Tibial nerve (tissue), 4 donors: Measurements from ENCODE around the gene PPP4R3A. TPM values are rescaled to one million over a fixed set of nuclear protein-coding genes. Genes with fewer than 3 reads are reported as not detected.
"Not testable (repeated sequence)": the region's sequence is repeated elsewhere in the genome, so short reads cannot be mapped to it uniquely, and the experiment has no call there.

Source experiments
- DNase-seq, 2 donors: peaks; one replicate each; pipeline ENCODE4 v3.0.0-alpha.2; 2019; ENCODE audit warnings: low spot score in 2 of 2
- H3K27ac ChIP-seq, 4 donors: fragments of 200-600 bp; sonication (generic) in 3 of 4; one replicate each; pipeline ENCODE4 v1.5.1; 2017 to 2019; ENCODE audit warnings: mild to moderate bottlenecking in 1 of 4
- H3K27me3 ChIP-seq, 2 donors: fragments of 200-600 bp; sonication (generic) in 1 of 2; one replicate each; pipeline versions ENCODE4 v1.5.1 to v1.6.0; 2017 to 2019
- H3K36me3 ChIP-seq, 3 donors: fragments of 200-600 bp; sonication (generic); one replicate each; pipeline ENCODE4 v1.5.1; 2018 to 2019
- H3K4me1 ChIP-seq, 4 donors: fragments of 200-600 bp; sonication (generic) in 3 of 4; one replicate each; pipeline ENCODE4 v1.5.1; 2017 to 2019
- H3K4me3 ChIP-seq, 4 donors: fragments of 200-600 bp; sonication (generic) in 3 of 4; one replicate each; pipeline ENCODE4 v1.5.1; 2017 to 2019; ENCODE audit warnings: mild to moderate bottlenecking in 1 of 4, moderate library complexity in 1 of 4
- H3K9me3 ChIP-seq, 4 donors: fragments of 200-600 bp; sonication (generic) in 3 of 4; one replicate each; pipeline ENCODE4 v1.5.1; 2017 to 2019
- CTCF ChIP-seq, 5 experiments: fragments of 200-600 bp in 3 of 5; fragments of 450-650 bp in 2 of 5; sonication (generic) in 3 of 5; IDR thresholded peaks; one replicate each; pipeline ENCODE4 v1.5.1; 2016 to 2019; ENCODE audit warnings: antibody characterized with exemption in 5 of 5, mild to moderate bottlenecking in 3 of 5, moderate library complexity in 2 of 5
- EP300 ChIP-seq, 2 donors: sonication (generic); formaldehyde crosslinking; IDR thresholded peaks; one replicate each; pipeline ENCODE4 v1.6.1; 2017; ENCODE audit warnings: antibody characterized with exemption in 2 of 2, mild to moderate bottlenecking in 1 of 2
- POLR2A ChIP-seq, 2 donors: fragments of 450-650 bp; IDR thresholded peaks; one replicate each; pipeline ENCODE4 v1.6.1; 2017; ENCODE audit warnings: antibody characterized with exemption in 2 of 2, mild to moderate bottlenecking in 2 of 2, moderate library complexity in 2 of 2
- WGBS, 2 donors: methylation state at CpG; one replicate each; pipeline ENCODE4 v1.1.5; 2018; 5-methylcytosine and 5-hydroxymethylcytosine counted together
- total RNA-seq, 4 donors: library from RNA; depleted of rRNA; stranded (reverse); fragments of >200 nt; gene quantifications; one replicate each; pipeline ENCODE4 v1.1.0, GENCODE V29; 2016

Gene PPP4R3A
- total RNA-seq, 4 donors from 2014 or later: 63.3 to 104 (median 80.2) TPM

DNA sequence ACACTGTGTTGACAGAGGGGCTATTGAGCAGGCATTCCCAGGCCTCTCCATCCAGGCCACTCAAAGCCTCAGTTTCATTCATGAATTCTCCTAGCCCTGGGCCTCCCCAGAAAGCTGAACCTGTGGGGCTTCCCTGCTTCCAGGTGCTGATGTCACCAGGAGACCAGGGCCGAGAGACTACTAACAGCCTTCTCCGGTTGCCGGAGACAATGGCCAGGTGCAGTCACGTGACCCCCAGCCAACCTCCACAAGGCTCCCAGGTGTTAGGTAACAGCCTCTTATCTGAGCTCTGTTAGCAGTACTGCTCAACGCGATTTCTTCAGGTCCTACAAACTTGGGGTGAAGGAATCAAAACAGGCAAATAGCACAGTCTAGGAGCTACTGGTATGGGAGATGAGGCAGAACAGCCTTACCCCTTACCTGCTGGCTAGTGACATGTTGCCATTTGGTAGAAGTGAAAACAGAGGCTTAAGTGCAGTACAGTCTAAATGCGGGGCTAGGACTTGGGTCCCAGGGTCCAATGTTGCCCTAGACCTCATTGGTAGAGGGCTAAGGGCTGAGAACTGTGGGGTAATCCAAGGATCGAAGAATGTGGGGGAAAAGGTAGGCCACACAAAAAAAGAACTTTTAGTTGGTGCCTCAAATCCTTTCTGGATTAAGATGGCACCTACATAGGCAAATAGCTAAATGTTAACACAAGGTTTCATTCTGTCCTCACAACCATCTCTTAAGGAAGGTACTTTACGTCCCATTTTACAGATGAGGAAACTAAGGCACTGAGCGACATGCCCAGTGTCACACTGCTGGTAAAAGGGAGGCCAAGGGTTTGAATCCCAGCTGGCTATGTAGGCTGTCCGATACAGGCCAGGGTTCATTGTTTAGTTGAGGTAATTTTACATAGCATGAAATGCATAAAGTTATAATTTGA lies 96.3 kb downstream of the PPP4R3A start:
- 79 to 89% methylated on average over 10 to 11 of the region's 11 CpGs for WGBS, 2 donors
- H3K36me3 ChIP-seq: no peaks in the 10 kb centered on the region
- no peak for TF ChIP-seq CTCF (IDR thresholded peaks at IDR 0.05)
- TF ChIP-seq POLR2A (IDR thresholded peaks at IDR 0.05): no peak
- TF ChIP-seq EP300 (IDR thresholded peaks at IDR 0.05): no peak
- peaks cover 0 to 28% (median 12%) of the 10 kb centered on the region in 4 donors for H3K4me1 ChIP-seq
- DNase-seq: no peak
- peak overlapping the region in 1 of 4 donors; percentile 56 for H3K27ac ChIP-seq
- no peaks in the 10 kb centered on the region for H3K9me3 ChIP-seq
- H3K4me3 ChIP-seq: no peak overlapping the region
- peaks cover 0 to 20% of the 10 kb centered on the region in 2 donors for H3K27me3 ChIP-seq

- H3K36me3 ChIP-seq: no peaks in the 10 kb centered on the region
- H3K9me3 ChIP-seq: no peaks in the 10 kb centered on the region
- DNase-seq: no peak
- H3K4me1 ChIP-seq: peaks cover 0 to 19% (median 5%) of the 10 kb centered on the region in 4 donors
- H3K4me3 ChIP-seq: no peak overlapping the region
- WGBS, 2 donors: 87 to 92% methylated on average over 5 of the region's 5 CpGs
- H3K27ac ChIP-seq: peak overlapping the region in 1 of 4 donors; percentile 15
- H3K27me3 ChIP-seq: peaks cover 0 to 17% of the 10 kb centered on the region in 2 donors
- TF ChIP-seq EP300 (IDR thresholded peaks at IDR 0.05): no peak
- no peak for TF ChIP-seq CTCF (IDR thresholded peaks at IDR 0.05)
- no peak for TF ChIP-seq POLR2A (IDR thresholded peaks at IDR 0.05)
Observed at GRCh38 chr14:91412939-91413338, 97.2 kb downstream of the PPP4R3A start.

DNA sequence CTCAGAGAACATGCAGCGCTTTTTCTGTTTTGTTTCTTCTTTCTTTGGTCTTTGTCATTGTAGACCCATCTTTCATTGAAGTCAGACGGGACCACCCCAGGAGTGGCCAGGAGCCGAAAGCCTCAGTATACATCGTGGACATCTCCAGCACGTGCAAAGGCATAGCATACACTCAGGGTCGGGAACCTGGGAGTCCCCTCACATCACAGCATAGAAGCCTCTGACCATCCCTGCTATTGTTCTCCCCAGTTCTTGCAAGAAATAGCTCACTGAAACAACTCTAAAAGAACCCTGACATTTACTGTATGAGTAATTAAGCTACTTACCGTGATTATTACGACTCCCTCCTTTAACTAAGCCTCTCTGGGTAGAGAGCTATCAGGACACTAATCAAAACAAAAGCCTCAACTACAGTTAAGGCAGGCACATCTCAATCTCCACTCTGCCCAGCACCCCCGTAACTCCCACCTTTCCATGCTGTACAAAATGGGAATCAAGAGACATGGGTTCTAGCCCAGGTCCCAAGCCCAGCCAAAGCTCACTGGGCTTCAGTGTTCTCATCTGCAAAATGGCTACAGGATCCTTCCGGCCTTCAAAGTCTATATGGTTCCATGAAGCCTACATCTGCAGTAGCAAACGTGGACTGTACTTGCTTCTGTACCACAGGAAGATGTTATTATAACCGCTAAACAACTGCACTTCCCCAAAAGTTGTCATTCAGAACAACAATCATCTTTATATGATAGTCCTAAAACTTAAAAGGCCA lies 99.2 kb downstream of the PPP4R3A start:
- DNase-seq: no peak
- H3K4me1 ChIP-seq: peaks cover 0 to 9% (median 2%) of the 10 kb centered on the region in 4 donors
- 65 to 75% methylated on average over 12 of the region's 12 CpGs for WGBS, 2 donors
- TF ChIP-seq EP300 (IDR thresholded peaks at IDR 0.05) (no peak), POLR2A (IDR thresholded peaks at IDR 0.05) (no peak), CTCF (IDR thresholded peaks at IDR 0.05) (no peak)
- H3K27me3 ChIP-seq: peaks cover 0 to 3% of the 10 kb centered on the region in 2 donors
- no peak overlapping the region for H3K4me3 ChIP-seq
- peak overlapping the region in 1 of 4 donors; percentile 24 for H3K27ac ChIP-seq
- no peaks in the 10 kb centered on the region for H3K36me3 ChIP-seq
- H3K9me3 ChIP-seq: no peaks in the 10 kb centered on the region

- Histone ChIP-seq H3K9me3 (no peaks in the 10 kb centered on the region), H3K4me3 (no peak overlapping the region), H3K4me1 (peaks cover 0 to 9% (median 2%) of the 10 kb centered on the region in 4 donors), H3K36me3 (no peaks in the 10 kb centered on the region), H3K27me3 (peaks cover 0 to 3% of the 10 kb centered on the region in 2 donors), H3K27ac (no peak overlapping the region)
- 46 to 47% methylated on average over 8 of the region's 8 CpGs for WGBS, 2 donors
- no peak for TF ChIP-seq EP300 (IDR thresholded peaks at IDR 0.05)
- no peak for TF ChIP-seq POLR2A (IDR thresholded peaks at IDR 0.05)
- TF ChIP-seq CTCF (IDR thresholded peaks at IDR 0.05): no peak
- DNase-seq: no peak
Observed at GRCh38 chr14:91409928-91410718, 100.0 kb downstream of the PPP4R3A start.

- H3K4me1 ChIP-seq, H3K27ac ChIP-seq, H3K9me3 ChIP-seq, H3K4me3 ChIP-seq, H3K27me3 ChIP-seq, DNase-seq, H3K36me3 ChIP-seq: not testable (repeated sequence)
- 90 to 96% methylated on average over 6 of the region's 6 CpGs for WGBS, 2 donors
Observed at GRCh38 chr14:91409240-91409639, 100.9 kb downstream of the PPP4R3A start.
